Measurements from ENCODE around the gene GATA5. TPM values are rescaled to one million over a fixed set of nuclear protein-coding genes. Genes with fewer than 3 reads are reported as not detected.

The GATA5 gene
- total RNA-seq, 4 donors from 2014 or later = not detected

- Histone ChIP-seq H3K9me3 (no peaks in the 10 kb centered on the region), H3K36me3 (no peaks in the 10 kb centered on the region), H3K4me3 (peak overlapping the region; percentile 3 to 46 (median 33)), H3K27me3 (no peaks in the 10 kb centered on the region), H3K27ac (peak overlapping the region; percentile 90 to 99 (median 99)), H3K4me1 (peaks cover 35 to 38% of the 10 kb centered on the region in 2 donors)
- ATAC-seq (peak; percentile 73 to 78), DNase-seq (peak; percentile 72 to 90)
- intact Hi-C loops (cut with DNase I; ENCODE audit: low total_unique reads) = loop anchor here (1.0 to 2.0 kb wide), 2 partner anchors 24 to 47 kb away; no protein-coding TSS in a partner anchor
- in situ Hi-C loops (cut with MboI; ENCODE audit: low sequenced_read_pairs in 4 of 4) = loop anchor here in 1 of 4 donors (25.0 kb wide), 1 partner anchor 100 kb away; no protein-coding TSS in a partner anchor
- TF ChIP-seq CTCF (IDR thresholded peaks at IDR 0.05 in 4 of 5, conservative IDR thresholded peaks at IDR 0.05 in 1 of 5) = no peak
- peak; percentile 62 to 66 for TF ChIP-seq POLR2A (IDR thresholded peaks at IDR 0.05)
Observed at GRCh38 chr20:62511915-62512610, 36.3 kb upstream of the GATA5 start.

- intact Hi-C loops (cut with DNase I; ENCODE audit: low total_unique reads) (loop anchor here (2.0 kb wide), 1 partner anchor 47 kb away; no protein-coding TSS in a partner anchor), in situ Hi-C loops (cut with MboI; ENCODE audit: low sequenced_read_pairs in 4 of 4) (loop anchor here in 1 of 4 donors (25.0 kb wide), 1 partner anchor 101 kb away; no protein-coding TSS in a partner anchor)
- Histone ChIP-seq H3K9me3 (no peaks in the 10 kb centered on the region), H3K36me3 (no peaks in the 10 kb centered on the region), H3K4me1 (peaks cover 35 to 38% of the 10 kb centered on the region in 2 donors), H3K4me3 (peak overlapping the region; percentile 3 to 46 (median 33)), H3K27me3 (no peaks in the 10 kb centered on the region), H3K27ac (peak overlapping the region; percentile 90 to 99 (median 99))
- ATAC-seq (peak; percentile 77 to 88), DNase-seq (peak; percentile 81 to 91)
- TF ChIP-seq POLR2A (IDR thresholded peaks at IDR 0.05) (peak; percentile 20), CTCF (IDR thresholded peaks at IDR 0.05 in 4 of 5, conservative IDR thresholded peaks at IDR 0.05 in 1 of 5) (no peak)
Observed at GRCh38 chr20:62511300-62511914, 35.6 kb upstream of the GATA5 start.

- H3K9me3 ChIP-seq = no peaks in the 10 kb centered on the region
- peak; percentile 40 to 81 for DNase-seq
- peaks cover 41 to 45% of the 10 kb centered on the region in 2 donors for H3K4me1 ChIP-seq
- TF ChIP-seq CTCF (IDR thresholded peaks at IDR 0.05 in 4 of 5, conservative IDR thresholded peaks at IDR 0.05 in 1 of 5) = no peak
- TF ChIP-seq POLR2A (IDR thresholded peaks at IDR 0.05) = no peak
- intact Hi-C loops (cut with DNase I; ENCODE audit: low total_unique reads) (no loop called here), in situ Hi-C loops (cut with MboI; ENCODE audit: low sequenced_read_pairs in 4 of 4) (loop anchor here in 3 of 4 donors (10.0 to 25.0 kb wide), 3 partner anchors 66 to 296 kb away; partner anchors contain the start of gene OGFR (in 1 of the 3))
- no peaks in the 10 kb centered on the region for H3K27me3 ChIP-seq
- peak overlapping the region; percentile 48 to 81 (median 52) for H3K27ac ChIP-seq
- H3K36me3 ChIP-seq = no peaks in the 10 kb centered on the region
- ATAC-seq = no peak
- no peak overlapping the region for H3K4me3 ChIP-seq
Observed at GRCh38 chr20:62508641-62509051, 32.9 kb upstream of the GATA5 start.

- Histone ChIP-seq H3K9me3 (no peaks in the 10 kb centered on the region), H3K4me1 (peaks cover 35 to 41% of the 10 kb centered on the region in 2 donors), H3K4me3 (no peak overlapping the region), H3K36me3 (no peaks in the 10 kb centered on the region), H3K27me3 (no peaks in the 10 kb centered on the region), H3K27ac (peak overlapping the region; percentile 48 to 81 (median 52))
- in situ Hi-C loops (cut with MboI; ENCODE audit: low sequenced_read_pairs in 4 of 4) = loop anchor here in 3 of 4 donors (10.0 to 25.0 kb wide), 3 partner anchors 67 to 297 kb away; partner anchors contain the start of gene OGFR (in 1 of the 3)
- TF ChIP-seq POLR2A (IDR thresholded peaks at IDR 0.05) (no peak), CTCF (IDR thresholded peaks at IDR 0.05 in 4 of 5, conservative IDR thresholded peaks at IDR 0.05 in 1 of 5) (no peak)
- intact Hi-C loops (cut with DNase I; ENCODE audit: low total_unique reads) = no loop called here
- DNase-seq (no peak), ATAC-seq (no peak)
Observed at GRCh38 chr20:62507991-62508640, 32.3 kb upstream of the GATA5 start.

Data from gastrocnemius medialis (tissue), 4 donors.